Breast epithelium (tissue), 4 donors: Measurements from ENCODE around the gene ZNF441. TPM values are rescaled to one million over a fixed set of nuclear protein-coding genes. Genes with fewer than 3 reads are reported as not detected.

Experiments used
- DNase-seq, 2 donors: peaks; one replicate each; pipeline ENCODE4 v3.0.0-alpha.2; 2019; ENCODE audit warnings: low spot score in 2 of 2
- H3K27ac ChIP-seq, 2 donors: fragments of 200-600 bp; sonication (generic) in 1 of 2; one replicate each; pipeline ENCODE4 v1.5.1; 2016 to 2019; ENCODE audit warnings: mild to moderate bottlenecking in 1 of 2
- H3K27me3 ChIP-seq, 2 donors: fragments of 200-600 bp; sonication (generic) in 1 of 2; one replicate each; pipeline versions ENCODE4 v1.5.1 to v1.6.0; 2017 to 2019; ENCODE audit warnings: control low read depth in 1 of 2, mild to moderate bottlenecking in 1 of 2
- H3K36me3 ChIP-seq: fragments of 200-600 bp; one replicate; pipeline ENCODE4 v1.5.1; 2019
- H3K4me1 ChIP-seq, 2 donors: fragments of 200-600 bp; sonication (generic); one replicate each; pipeline ENCODE4 v1.5.1; 2016 to 2019; ENCODE audit warnings: control low read depth in 1 of 2
- H3K4me3 ChIP-seq, 3 donors: fragments of 200-600 bp; sonication (generic); 1 replicate in 2 of 3; 2 replicates in 1 of 3; pipeline ENCODE4 v1.5.1; 2016 to 2019; ENCODE audit warnings: mild to moderate bottlenecking in 3 of 3, moderate library complexity in 2 of 3
- H3K9me3 ChIP-seq, 2 donors: fragments of 200-600 bp; sonication (generic) in 1 of 2; one replicate each; pipeline ENCODE4 v1.5.1; 2016 to 2019; ENCODE audit warnings: control low read depth in 1 of 2
- CTCF ChIP-seq, 3 donors: fragments of 450-650 bp; IDR thresholded peaks; one replicate each; pipeline ENCODE4 v1.5.1; 2016 to 2017; ENCODE audit warnings: antibody characterized with exemption in 3 of 3, mild to moderate bottlenecking in 3 of 3, moderate library complexity in 3 of 3
- POLR2A ChIP-seq: fragments of 450-650 bp; IDR thresholded peaks from one replicate; pipeline ENCODE4 v1.6.1; 2016; ENCODE audit warnings: antibody characterized with exemption, mild to moderate bottlenecking, moderate library complexity
- POLR2AphosphoS5 ChIP-seq, 3 donors: sonication (generic); formaldehyde crosslinking; IDR thresholded peaks; one replicate each; pipeline ENCODE4 v1.6.1; 2017; ENCODE audit warnings: antibody characterized with exemption in 3 of 3
- intact Hi-C: fragments of 100-400 bp; cut with DNase I; formaldehyde crosslinking; loops from one replicate; pipeline ENCODE4 v1.15.1; 2023; ENCODE audit warnings: low total_unique reads
- total RNA-seq, 3 donors: library from RNA; depleted of rRNA; stranded (reverse); fragments of >200 nt; gene quantifications; one replicate each; pipeline ENCODE4 v1.1.0, GENCODE V29; 2016

The ZNF441 gene
- total RNA-seq, 3 donors from 2014 or later, result 7.7 to 17.6 (median 10.2) TPM

DNA sequence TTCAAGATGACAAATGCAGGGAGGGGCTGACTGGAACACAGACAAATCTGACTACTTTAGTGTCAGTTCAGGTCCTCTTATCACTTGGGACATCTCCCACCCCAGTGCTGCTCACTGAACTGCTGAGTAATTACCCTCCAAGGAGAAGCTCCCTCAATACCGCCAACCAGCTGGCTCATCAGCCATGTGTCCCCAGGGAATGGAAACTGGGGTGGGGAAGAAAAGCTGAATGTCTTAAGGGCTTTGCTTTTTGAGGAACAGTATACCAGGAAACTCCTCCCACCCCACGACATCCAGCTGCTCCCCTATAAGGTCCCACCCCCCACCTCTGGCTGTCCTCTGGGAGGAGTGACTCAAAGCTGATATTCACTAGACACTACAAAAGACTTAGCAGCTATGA lies 30.1 kb upstream of the ZNF441 start:
- intact Hi-C loops, result no loop called here
- no peaks in the 10 kb centered on the region for H3K27me3 ChIP-seq
- no peaks in the 10 kb centered on the region for H3K4me1 ChIP-seq
- no peaks in the 10 kb centered on the region for H3K36me3 ChIP-seq
- DNase-seq, result no peak
- no peaks in the 10 kb centered on the region for H3K9me3 ChIP-seq
- no peak overlapping the region for H3K4me3 ChIP-seq
- TF ChIP-seq POLR2A (no peak), POLR2AphosphoS5 (IDR thresholded peaks at IDR 0.05) (no peak), CTCF (IDR thresholded peaks at IDR 0.05) (no peak)
- peak overlapping the region in 1 of 2 donors; percentile 13 for H3K27ac ChIP-seq

GRCh38 chr19:11737964-11738745 lies 28.6 kb upstream of the ZNF441 start:
- no peaks in the 10 kb centered on the region for H3K9me3 ChIP-seq
- intact Hi-C loops, result no loop called here
- peak overlapping the region; percentile 96 to 97 for H3K27ac ChIP-seq
- peak; percentile 35 to 73 for DNase-seq
- H3K4me1 ChIP-seq, result no peaks in the 10 kb centered on the region
- H3K36me3 ChIP-seq, result no peaks in the 10 kb centered on the region
- no peaks in the 10 kb centered on the region for H3K27me3 ChIP-seq
- H3K4me3 ChIP-seq, result peak overlapping the region; percentile 79 to 99 (median 94)
- no peak for TF ChIP-seq POLR2AphosphoS5 (IDR thresholded peaks at IDR 0.05)
- no peak for TF ChIP-seq POLR2A
- TF ChIP-seq CTCF (IDR thresholded peaks at IDR 0.05), result no peak

GRCh38 chr19:11738746-11739620 lies 27.8 kb upstream of the ZNF441 start, which contains the start of gene ZNF823:
Gene ZNF823, minus strand, starts transcription at chr19:11738946. Its CDS starts 127 bp downstream, at chr19:11738819.
- no peaks in the 10 kb centered on the region for H3K36me3 ChIP-seq
- H3K9me3 ChIP-seq, result no peaks in the 10 kb centered on the region
- peak; percentile 99 to 100 for DNase-seq
- peak within 1 kb of the TSS; percentile 79 to 99 (median 94) for H3K4me3 ChIP-seq
- H3K27ac ChIP-seq, result peak within 1 kb of the TSS; percentile 96 to 97
- intact Hi-C loops, result no loop called here
- no peaks in the 10 kb centered on the region for H3K4me1 ChIP-seq
- H3K27me3 ChIP-seq, result no peaks in the 10 kb centered on the region
- TF ChIP-seq POLR2AphosphoS5 (IDR thresholded peaks at IDR 0.05) (peak; percentile 54 to 83 (median 71)), CTCF (IDR thresholded peaks at IDR 0.05) (no peak), POLR2A (peak; percentile 48)

DNA sequence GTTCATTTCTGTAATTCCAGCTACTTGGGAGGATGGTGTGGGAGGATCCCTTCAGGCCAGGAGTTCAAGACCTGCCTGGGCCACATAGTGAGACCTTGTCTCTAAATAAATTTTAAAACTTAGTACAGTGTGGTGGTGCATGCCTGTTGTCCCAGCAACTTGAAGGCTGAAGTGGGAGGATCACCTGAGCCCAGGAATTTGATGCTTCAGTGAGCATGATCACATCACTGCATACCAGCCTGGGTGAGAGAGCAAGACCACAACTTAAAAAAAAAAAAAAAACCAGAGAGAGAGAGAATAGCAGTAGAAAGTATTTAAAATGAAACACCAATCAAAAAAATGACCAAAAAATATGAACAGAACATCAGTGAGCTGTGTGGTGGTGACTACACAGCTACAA lies 20.9 kb upstream of the ZNF441 start:
- Histone ChIP-seq H3K27ac (no peak overlapping the region), H3K4me3 (no peak overlapping the region), H3K4me1 (no peaks in the 10 kb centered on the region), H3K9me3 (peaks cover 18 to 23% of the 10 kb centered on the region in 2 donors), H3K36me3 (no peaks in the 10 kb centered on the region), H3K27me3 (no peaks in the 10 kb centered on the region)
- no peak for TF ChIP-seq POLR2A
- TF ChIP-seq POLR2AphosphoS5 (IDR thresholded peaks at IDR 0.05), result no peak
- TF ChIP-seq CTCF (IDR thresholded peaks at IDR 0.05), result no peak
- intact Hi-C loops, result loop anchor here (10.0 kb wide), 1 partner anchor 1829 kb away; no protein-coding TSS in a partner anchor
- DNase-seq, result no peak
